HG03066 (cell line): ENCODE results near the gene RFX8.

Source experiments
- ATAC-seq: cut with Tn5 transposase; IDR thresholded peaks from one replicate; pipeline ENCODE4 v1.9.1; 2021; ENCODE audit warnings: low read depth; ENCODE audit not compliant: unreplicated experiment

RFX8 gene

GRCh38 chr2:101415220-101415619 is 59.7 kb downstream of the RFX8 start:
- ATAC-seq, result no peak

GRCh38 chr2:101412092-101412694 is 62.7 kb downstream of the RFX8 start:
- ATAC-seq, result no peak

- ATAC-seq, result no peak
Measured at GRCh38 chr2:101410746-101411145, 64.2 kb downstream of the RFX8 start.

- no peak for ATAC-seq
Measured at GRCh38 chr2:101410114-101410513, 64.8 kb downstream of the RFX8 start.

GRCh38 chr2:101409699-101410098 is 65.2 kb downstream of the RFX8 start:
- ATAC-seq, result no peak

- no peak for ATAC-seq
Measured at GRCh38 chr2:101408925-101409324, 66.0 kb downstream of the RFX8 start.

- no peak for ATAC-seq
Measured at GRCh38 chr2:101405351-101405899, 69.5 kb downstream of the RFX8 start.

- ATAC-seq, result no peak
Measured at GRCh38 chr2:101403745-101404144, 71.2 kb downstream of the RFX8 start.

- ATAC-seq, result no peak
Measured at GRCh38 chr2:101402630-101403029, 72.3 kb downstream of the RFX8 start.

- ATAC-seq, result no peak
Measured at GRCh38 chr2:101401906-101402305, 73.0 kb downstream of the RFX8 start.

GRCh38 chr2:101401326-101401665 is 73.6 kb downstream of the RFX8 start:
- no peak for ATAC-seq

GRCh38 chr2:101400506-101401325 is 74.2 kb downstream of the RFX8 start:
- ATAC-seq, result no peak

GRCh38 chr2:101400048-101400447 is 74.9 kb downstream of the RFX8 start:
- ATAC-seq, result no peak

- ATAC-seq, result no peak
Measured at GRCh38 chr2:101399021-101399799, 75.7 kb downstream of the RFX8 start.

- no peak for ATAC-seq
Measured at GRCh38 chr2:101398116-101398821, 76.6 kb downstream of the RFX8 start.

- no peak for ATAC-seq
Measured at GRCh38 chr2:101396316-101396717, 78.6 kb downstream of the RFX8 start.

- no peak for ATAC-seq
Measured at GRCh38 chr2:101395545-101396315, 79.2 kb downstream of the RFX8 start.

GRCh38 chr2:101388232-101388631 is 86.7 kb downstream of the RFX8 start:
- ATAC-seq, result no peak

GRCh38 chr2:101387151-101387834 is 87.6 kb downstream of the RFX8 start, which contains the start of gene CREG2:
Gene CREG2, minus strand, starts transcription at chr2:101387503. Its CDS starts 46 bp downstream, at chr2:101387457.
- no peak for ATAC-seq
